GM21619 (cell line): ENCODE results near the gene CPVL.
A peak's percentile ranks its signal among the peaks of the same experiment; 100 is the strongest.

Experiments used
- ATAC-seq: cut with Tn5 transposase; IDR thresholded peaks from one replicate; pipeline ENCODE4 v1.9.1; 2021; ENCODE audit not compliant: unreplicated experiment

CPVL gene

GRCh38 chr7:29146057-29146706 is at the start of gene CPVL:
TSS of gene CPVL (minus strand) at chr7:29146537. CDS start at chr7:29121061, 25,476 bp downstream.
- no peak for ATAC-seq

- ATAC-seq = peak; percentile 53
Observed at GRCh38 chr7:29194594-29195427, 48.5 kb upstream of the CPVL start, which contains the start of gene CHN2. TSS of gene CHN2 (plus strand) at chr7:29194775.

DNA sequence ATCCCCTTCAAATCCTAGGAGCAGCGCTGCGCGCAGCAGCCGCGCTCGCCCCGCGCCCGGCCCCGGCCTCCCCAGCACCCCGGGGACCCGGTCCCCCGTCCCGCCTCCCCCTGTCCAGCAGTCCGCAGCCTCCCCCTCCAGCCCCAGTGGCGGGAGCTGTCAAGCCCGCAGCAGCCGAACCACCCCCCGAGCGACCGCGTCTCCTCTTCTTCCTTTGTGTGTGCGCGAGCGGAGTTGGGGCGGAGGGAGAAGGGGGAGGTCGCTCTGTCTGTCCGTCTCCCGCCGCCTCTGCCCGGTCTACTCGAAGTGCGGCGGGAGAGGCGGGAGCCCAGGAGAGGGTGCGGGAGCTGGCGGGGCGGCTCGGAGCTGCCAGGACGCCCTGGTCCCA is 47.9 kb upstream of the CPVL start:
- no peak for ATAC-seq

DNA sequence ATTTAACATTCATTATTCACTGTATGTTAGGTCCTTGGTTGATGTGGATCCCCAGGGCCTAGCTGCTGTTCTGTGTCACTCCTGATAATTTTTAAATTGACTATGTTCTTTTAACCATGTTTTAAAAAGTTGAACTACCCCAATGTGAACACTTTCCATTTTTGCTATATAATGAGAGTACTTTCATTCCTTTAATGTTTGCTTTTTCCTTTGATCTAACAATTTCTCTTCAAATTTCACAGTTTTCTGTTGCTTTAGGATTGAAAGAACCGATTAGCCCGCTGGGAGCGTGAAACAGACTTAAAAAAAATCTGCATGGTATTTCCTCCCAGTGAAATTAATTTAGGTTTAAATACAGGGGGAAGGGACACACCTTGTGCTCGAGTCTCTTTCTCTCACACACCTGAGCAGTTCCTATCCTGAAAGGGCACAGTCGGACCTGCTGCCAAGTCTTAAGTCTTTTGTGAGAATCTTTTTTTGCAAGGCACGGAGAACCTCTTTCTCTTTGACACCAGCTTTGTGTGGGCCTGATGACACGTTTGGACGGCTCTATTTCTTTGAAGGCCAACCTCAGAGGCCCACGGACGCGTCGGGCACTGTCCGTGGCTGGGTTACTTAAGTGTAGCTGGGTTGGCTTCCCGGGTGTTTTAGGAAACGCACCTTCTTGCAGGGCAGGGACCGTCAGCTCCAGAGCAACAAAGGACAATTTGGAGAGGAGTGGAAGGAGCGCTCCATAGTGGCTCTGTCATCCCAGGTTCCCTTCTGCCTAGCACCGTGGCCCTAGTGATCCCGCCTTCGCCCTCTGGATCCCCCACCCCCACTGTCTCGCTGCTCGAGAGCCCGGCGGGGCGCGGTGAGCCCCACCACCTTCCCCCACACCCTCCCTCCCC is 47.2 kb upstream of the CPVL start:
- no peak for ATAC-seq

- no peak for ATAC-seq
Observed at GRCh38 chr7:29192811-29193210, 46.5 kb upstream of the CPVL start.

DNA sequence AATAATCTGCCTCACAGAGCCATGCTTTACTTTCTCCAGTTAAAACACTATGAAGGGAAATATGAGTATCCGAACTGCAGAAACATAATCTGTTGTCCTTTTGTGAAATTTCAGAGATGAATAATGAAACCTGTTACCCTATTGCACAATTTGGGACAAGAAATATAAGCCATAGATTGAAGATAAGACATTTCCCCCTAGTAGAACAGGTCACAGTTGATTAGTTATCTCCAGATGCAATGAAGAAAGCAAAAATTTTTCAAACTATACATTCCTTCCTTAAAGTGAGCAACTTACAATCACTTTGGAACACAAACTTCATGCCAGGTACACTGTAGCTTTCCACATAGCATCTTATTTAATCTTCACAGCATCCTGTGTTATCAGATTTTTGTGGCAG is 46.0 kb upstream of the CPVL start:
- no peak for ATAC-seq

DNA sequence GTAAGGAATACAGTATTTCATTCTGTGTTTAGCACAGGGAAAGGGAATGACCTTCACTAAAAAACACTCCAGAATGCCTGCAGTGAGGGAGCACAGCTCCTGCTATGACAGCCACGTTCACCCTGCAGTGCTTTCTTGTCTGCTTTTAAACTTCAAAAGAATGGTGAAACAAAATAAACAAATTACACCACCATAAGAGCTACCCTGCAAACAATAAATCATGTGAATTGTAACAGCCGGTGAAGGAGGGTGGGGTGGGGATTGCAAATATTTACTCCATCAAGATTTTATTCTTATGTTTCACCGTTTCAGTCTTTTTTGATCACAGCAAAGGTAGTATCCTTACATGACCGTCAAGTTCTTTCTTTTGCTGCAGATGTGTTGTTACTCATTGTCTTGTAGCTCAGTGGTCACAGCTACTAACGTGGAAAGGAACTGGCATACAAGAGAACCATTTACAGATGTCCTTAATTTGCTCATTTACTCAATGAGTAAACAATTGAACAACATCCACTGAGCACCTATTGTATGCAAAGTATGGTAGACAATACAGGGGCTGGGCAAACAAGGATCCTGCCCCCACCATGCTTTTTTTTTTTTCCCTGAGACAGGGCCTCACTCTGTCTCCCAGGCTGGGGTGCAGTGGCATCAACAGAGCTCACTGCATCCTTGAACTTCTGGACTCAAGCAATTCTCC is 44.2 kb upstream of the CPVL start:
- no peak for ATAC-seq

DNA sequence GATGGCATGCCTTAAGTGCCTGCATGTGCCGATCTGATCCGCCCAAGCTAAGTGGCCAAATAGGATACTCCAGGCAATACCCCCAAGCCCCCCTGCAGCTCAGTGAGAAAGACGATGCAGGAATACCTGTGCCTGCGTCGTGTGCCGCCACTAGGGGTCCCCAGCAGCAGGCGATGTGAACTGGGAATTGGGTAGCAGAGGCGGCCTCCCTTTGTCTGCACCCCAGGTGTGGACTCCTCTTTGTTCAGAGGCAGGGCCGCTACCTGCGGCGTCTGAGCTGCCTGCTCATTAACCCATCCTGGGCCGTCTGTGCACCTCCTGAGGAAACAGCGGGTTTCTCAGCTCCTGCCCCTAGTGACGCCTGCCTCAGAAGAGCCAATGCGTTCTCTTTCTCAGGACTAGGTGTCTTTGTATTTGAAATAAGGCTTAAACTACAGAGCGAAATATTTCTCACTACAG is 43.4 kb upstream of the CPVL start:
- ATAC-seq = peak; percentile 47

- no peak for ATAC-seq
Observed at GRCh38 chr7:29185613-29186012, 39.3 kb upstream of the CPVL start.

DNA sequence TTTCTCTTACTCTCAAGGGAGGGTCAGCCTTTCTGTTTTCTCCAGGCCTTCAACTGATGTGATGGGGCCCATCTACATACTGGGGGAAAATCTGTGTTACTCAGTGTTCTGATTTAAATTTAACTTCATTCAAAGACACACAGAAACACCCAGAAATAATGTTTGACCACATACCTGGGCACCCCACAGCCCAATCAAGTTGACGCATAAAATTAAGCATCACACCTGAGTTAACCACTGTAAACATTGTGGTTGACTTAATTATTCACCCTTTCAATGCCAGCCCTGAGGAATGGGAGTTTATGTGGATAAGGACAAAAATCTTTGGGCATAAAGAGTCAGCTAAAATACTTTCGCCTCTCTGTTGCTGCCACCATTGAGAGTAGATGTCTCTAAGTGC is 38.3 kb upstream of the CPVL start:
- ATAC-seq = no peak

DNA sequence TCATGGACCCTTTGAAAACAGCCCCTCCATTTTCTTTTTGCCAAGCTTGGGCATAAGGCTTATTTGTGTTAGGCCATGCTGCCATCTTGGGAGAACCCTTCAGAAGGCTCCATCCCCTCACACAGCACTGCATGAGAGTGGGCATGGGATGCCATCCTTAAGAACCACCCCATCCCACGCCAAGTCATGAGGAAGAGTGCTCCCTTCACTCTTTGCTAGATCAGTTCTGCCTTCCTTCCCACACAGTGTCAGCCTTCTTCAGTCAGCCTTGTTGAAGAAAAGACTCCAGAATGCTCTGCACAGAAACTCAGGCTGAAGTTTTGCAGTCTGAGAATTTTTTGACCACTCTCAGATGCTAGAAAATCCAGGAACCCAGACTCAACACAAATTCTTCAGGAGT is 32.8 kb upstream of the CPVL start:
- ATAC-seq = no peak

GRCh38 chr7:29177963-29178600 is 31.7 kb upstream of the CPVL start:
- ATAC-seq = no peak

GRCh38 chr7:29173458-29173857 is 27.1 kb upstream of the CPVL start:
- ATAC-seq = no peak

GRCh38 chr7:29170781-29171180 is 24.4 kb upstream of the CPVL start:
- no peak for ATAC-seq

- ATAC-seq = no peak
Observed at GRCh38 chr7:29167721-29168120, 21.4 kb upstream of the CPVL start.

DNA sequence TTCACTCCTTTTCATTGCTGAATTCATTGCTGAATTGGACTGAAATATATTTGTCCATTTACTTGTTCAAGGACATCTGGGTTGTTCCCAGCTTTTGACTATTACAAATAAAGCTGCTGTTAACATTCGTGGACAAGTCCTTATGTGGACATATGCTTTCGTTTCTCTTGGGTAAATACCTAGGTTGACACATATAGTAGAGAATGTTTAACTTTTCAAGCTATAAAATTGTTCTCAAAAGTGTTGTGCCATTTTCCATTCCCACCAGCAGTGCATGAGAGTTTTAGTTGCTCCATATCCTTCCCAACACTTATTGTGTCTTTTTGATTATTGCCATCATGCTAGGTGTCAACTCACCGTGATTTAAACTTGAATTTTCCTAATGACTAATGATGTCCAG is 17.5 kb upstream of the CPVL start:
- no peak for ATAC-seq

DNA sequence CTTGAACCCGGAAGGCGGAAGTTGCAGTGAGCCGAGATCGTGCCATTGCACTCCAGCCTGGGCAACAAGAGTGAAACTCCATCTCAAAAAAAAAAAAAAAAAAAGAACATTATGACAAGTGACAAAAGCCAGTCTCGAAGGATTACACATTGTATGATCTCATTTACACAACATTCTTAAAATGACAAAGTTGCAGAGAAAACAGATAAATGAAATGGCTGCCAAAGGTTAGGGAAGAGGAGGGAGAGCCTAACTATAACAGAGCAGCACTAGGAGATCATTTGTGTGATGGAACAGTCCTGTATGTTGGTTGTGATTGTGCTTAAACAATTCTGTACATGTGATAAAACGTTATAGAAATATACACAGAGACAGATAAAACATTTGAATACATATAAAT is 16.2 kb upstream of the CPVL start:
- no peak for ATAC-seq

GRCh38 chr7:29161231-29161630 is 14.9 kb upstream of the CPVL start:
- ATAC-seq = no peak

GRCh38 chr7:29160080-29160479 is 13.7 kb upstream of the CPVL start:
- ATAC-seq = no peak

- no peak for ATAC-seq
Observed at GRCh38 chr7:29158795-29159423, 12.6 kb upstream of the CPVL start.
